IMR-90 (cell line): ENCODE results near the gene SLC49A4.

Source experiments
- BHLHE40 ChIP-seq: fragments of 150-350 bp; IDR thresholded peaks from 2 replicates; pipeline ENCODE4 v1.6.1; 2016; ENCODE audit warnings: mild to moderate bottlenecking, low read depth, low read length
- CEBPB ChIP-seq: IDR thresholded peaks from 2 replicates; pipeline ENCODE4 v1.6.1; 2012; ENCODE audit warnings: low read depth, low read length, improper control_type of control experiment
- CHD1 ChIP-seq: IDR thresholded peaks from 2 replicates; pipeline ENCODE4 v1.6.1; 2012; ENCODE audit warnings: low read depth, low read length, improper control_type of control experiment
- CTCF ChIP-seq: conservative IDR thresholded peaks from 2 replicates; pipeline ENCODE4 v1.5.1; 2012; ENCODE audit warnings: mild to moderate bottlenecking, low read depth, low read length, improper control_type of control experiment
- MXI1 ChIP-seq: IDR thresholded peaks from 2 replicates; pipeline ENCODE4 v1.6.1; 2012; ENCODE audit warnings: low read depth, mild to moderate bottlenecking, low read length, moderate library complexity, borderline replicate concordance
- NFE2L2 ChIP-seq: fragments of 150-350 bp; IDR thresholded peaks from 2 replicates; pipeline ENCODE4 v1.6.1; 2016; ENCODE audit warnings: low read depth, mild to moderate bottlenecking, low read length
- POLR2A ChIP-seq: IDR thresholded peaks from 2 replicates; pipeline ENCODE4 v1.6.1; 2012; ENCODE audit warnings: mild to moderate bottlenecking, low read depth, low read length
- RAD21 ChIP-seq: IDR thresholded peaks from 2 replicates; pipeline ENCODE4 v1.6.1; 2012; ENCODE audit warnings: low read length, improper control_type of control experiment
- RFX5 ChIP-seq: IDR thresholded peaks from 2 replicates; pipeline ENCODE4 v1.8.0; 2012; ENCODE audit warnings: low read depth, mild to moderate bottlenecking, low read length, moderate library complexity
- SMC3 ChIP-seq: fragments of 150-350 bp; IDR thresholded peaks from 2 replicates; pipeline ENCODE4 v1.6.1; 2016; ENCODE audit warnings: low read depth, mild to moderate bottlenecking, antibody characterized with exemption, low read length, moderate library complexity
- USF2 ChIP-seq: fragments of 150-350 bp; IDR thresholded peaks from 2 replicates; pipeline ENCODE4 v1.6.1; 2017; ENCODE audit warnings: mild to moderate bottlenecking, antibody characterized with exemption, low read length, low read depth

- TF ChIP-seq RFX5 = no peak
- no peak for TF ChIP-seq SMC3
- no peak for TF ChIP-seq CTCF
- no peak for TF ChIP-seq POLR2A
- no peak for TF ChIP-seq RAD21
- TF ChIP-seq CHD1 = no peak
- TF ChIP-seq CEBPB = no peak
- TF ChIP-seq NFE2L2 = no peak
- TF ChIP-seq BHLHE40 = no peak
- TF ChIP-seq MXI1 = no peak
- TF ChIP-seq USF2 = no peak
Measured at GRCh38 chr3:122777563-122777962, 17.3 kb upstream of the SLC49A4 start.
